Panc1 (cell line): ENCODE data around the gene LPIN1. TPM values are rescaled to one million over a fixed set of nuclear protein-coding genes. Genes with fewer than 3 reads are reported as not detected.
A peak's percentile ranks its signal among the peaks of the same experiment; 100 is the strongest.

ENCODE experiments used
- ATAC-seq: fragments of 200-7000 bp; cut with Tn5 transposase; 2 replicates; pipeline ENCODE4 v1.9.1; 2020; ENCODE audit warnings: mild to moderate bottlenecking, moderate library complexity
- BruUV-seq: library from RNA; stranded (reverse); fragments of 400-500 nt; replicated peaks from 2 replicates; lab custom pipeline; 2021; lab: Mats Ljungman, UMichigan
- CTCF ChIA-PET: fragments of 300-600 bp; sonication (Branson Sonifier 250); formaldehyde crosslinking; loops from one replicate; lab custom pipeline; 2022; ENCODE audit warnings: antibody characterized with exemption; lab: Charles Lee
- POLR2A ChIA-PET: fragments of 300-600 bp; sonication (Branson Sonifier 250); formaldehyde crosslinking; loops from one replicate; lab custom pipeline; 2022; ENCODE audit warnings: antibody characterized with exemption; lab: Charles Lee
- DNase-seq: peaks from one replicate; pipeline ENCODE4 v3.0.0-alpha.2; 2010; ENCODE audit warnings: low read depth, low spot score
- H3K27ac ChIP-seq: 2 replicates; pipeline ENCODE4 v1.5.1; 2011; ENCODE audit warnings: mild to moderate bottlenecking, low read length, inconsistent platforms
- H3K27me3 ChIP-seq: fragments of 200-500 bp; sonication (Bioruptor generic); 2 replicates; pipeline ENCODE4 v1.6.0; 2014; ENCODE audit warnings: low read length, inconsistent platforms; ENCODE audit not compliant: control insufficient read depth, insufficient read depth
- H3K36me3 ChIP-seq: fragments of 200-500 bp; sonication (Bioruptor generic); 2 replicates; pipeline ENCODE4 v1.5.1; 2014; ENCODE audit warnings: inconsistent platforms, mild to moderate bottlenecking, low read length, moderate library complexity; ENCODE audit not compliant: control insufficient read depth, insufficient read depth
- H3K4me1 ChIP-seq: 2 replicates; pipeline ENCODE4 v1.5.1; 2011; ENCODE audit warnings: inconsistent platforms, mild to moderate bottlenecking, low read length, moderate library complexity; ENCODE audit not compliant: control insufficient read depth, insufficient read depth
- H3K4me3 ChIP-seq, 2 experiments: 2 replicates each; pipeline ENCODE4 v1.5.1; 2011 to 2012; ENCODE audit warnings: low read depth in 2 of 2, low read length in 2 of 2, mild to moderate bottlenecking in 2 of 2, inconsistent platforms in 1 of 2, moderate library complexity in 1 of 2
- H3K9me3 ChIP-seq: fragments of 200-500 bp; sonication (Bioruptor generic); 2 replicates; pipeline ENCODE4 v1.5.1; 2014; ENCODE audit warnings: low read depth, mild to moderate bottlenecking, inconsistent platforms, low read length, moderate library complexity; ENCODE audit not compliant: control insufficient read depth, insufficient read depth
- POLR2AphosphoS5 ChIP-seq: IDR thresholded peaks from 2 replicates; pipeline ENCODE4 v1.6.1; 2012; ENCODE audit warnings: mild to moderate bottlenecking, low read depth, low read length, moderate library complexity
- SIN3A ChIP-seq: IDR thresholded peaks from 2 replicates; pipeline ENCODE4 v1.6.1; 2012; ENCODE audit warnings: low read depth, mild to moderate bottlenecking, low read length, moderate library complexity, borderline replicate concordance; ENCODE audit not compliant: insufficient read depth
- TCF7L2 ChIP-seq: IDR thresholded peaks from 2 replicates; pipeline ENCODE4 v1.6.1; 2011; ENCODE audit warnings: mild to moderate bottlenecking, low read depth, low read length, inconsistent platforms
- in situ Hi-C: cut with HindIII; loops from 2 replicates; pipeline ENCODE4 v1.10.0; 2016; ENCODE audit warnings: low sequenced_read_pairs, low pct_unique_long_range_greater_than_20kb
- intact Hi-C: fragments of 100-400 bp; cut with micrococcal nuclease; formaldehyde crosslinking; loops from one replicate; pipeline ENCODE4 v1.10.0; 2022; ENCODE audit not compliant: unreplicated experiment
- total RNA-seq: library from RNA; stranded (reverse); gene quantifications from one replicate; pipeline ENCODE4 v1.2.1, GENCODE V29; 2021; ENCODE audit not compliant: unreplicated experiment
- TF ChIP-seq, protein P1 (sequence below): fragments of 450-650 bp; IDR thresholded peaks from 2 replicates; pipeline ENCODE4 v1.5.1; 2017; ENCODE audit warnings: mild to moderate bottlenecking
- TF ChIP-seq, protein P2 (sequence below), 2 experiments: IDR thresholded peaks; 2 replicates each; pipeline ENCODE4 v1.6.1; 2011 to 2012; ENCODE audit warnings: low read depth in 2 of 2, control low read depth in 1 of 2, low read length in 1 of 2, mild to moderate bottlenecking in 1 of 2, moderate library complexity in 1 of 2; ENCODE audit not compliant: insufficient read depth in 1 of 2

The LPIN1 gene
- total RNA-seq, 1 experiment from 2014 or later, result 51.8 TPM

DNA sequence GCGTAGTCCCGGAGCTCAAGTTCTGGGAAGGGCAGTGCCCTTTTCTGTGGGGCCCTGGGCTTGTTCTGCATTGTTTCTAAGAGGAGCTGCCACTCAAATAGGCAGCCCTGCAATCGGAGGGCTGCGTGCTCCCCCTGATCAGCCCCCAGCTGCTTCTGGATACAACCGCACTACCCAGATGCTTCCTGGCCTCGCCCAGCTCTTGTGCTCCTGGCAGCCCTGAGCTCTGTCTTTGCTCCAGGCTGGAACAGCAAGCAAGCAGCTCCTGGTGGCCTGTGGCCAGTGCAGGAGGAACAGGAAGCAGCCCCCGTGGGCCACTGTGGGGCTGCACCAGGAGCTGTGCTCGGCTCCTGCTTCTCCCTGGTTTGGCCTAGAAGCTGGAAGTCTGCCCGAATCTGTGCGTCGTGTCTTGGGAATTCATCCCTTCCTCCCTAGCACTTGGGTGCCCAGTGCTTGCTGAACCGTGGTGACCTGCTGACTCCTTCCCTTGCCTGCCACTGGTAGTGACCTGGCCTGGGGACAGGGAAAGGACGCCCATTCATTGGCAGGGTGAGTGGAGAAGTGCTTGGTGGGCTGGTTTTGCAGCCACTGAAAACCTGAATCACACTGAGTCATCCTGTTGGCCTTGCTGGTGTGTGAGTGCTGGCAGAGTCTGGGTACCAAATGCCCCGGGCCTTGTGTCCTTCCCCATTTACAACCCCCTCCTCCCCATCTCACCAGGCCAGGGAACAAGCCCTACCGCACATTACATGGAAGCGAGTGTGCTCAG is 49.1 kb upstream of the LPIN1 start:
- no peaks in the 10 kb centered on the region for H3K9me3 ChIP-seq
- H3K4me3 ChIP-seq, result peak overlapping the region in 1 of 2 experiments; percentile 5; a peak in 1 of 4 replicates
- in situ Hi-C loops (no loop called here), intact Hi-C loops (no loop called here)
- ChIA-PET CTCF (interaction anchor here (1.5 kb wide), 1 partner anchor 9 kb away, joined by 6 read pairs; no protein-coding TSS in a partner anchor), POLR2A (interaction anchor here (0.6 kb wide), 1 partner anchor 294 kb away, joined by 7 read pairs; no protein-coding TSS in a partner anchor)
- H3K4me1 ChIP-seq, result peaks cover 32% of the 10 kb centered on the region
- no peaks in the 10 kb centered on the region for H3K36me3 ChIP-seq
- DNase-seq, result peak; percentile 94
- TF ChIP-seq, protein P1, sequence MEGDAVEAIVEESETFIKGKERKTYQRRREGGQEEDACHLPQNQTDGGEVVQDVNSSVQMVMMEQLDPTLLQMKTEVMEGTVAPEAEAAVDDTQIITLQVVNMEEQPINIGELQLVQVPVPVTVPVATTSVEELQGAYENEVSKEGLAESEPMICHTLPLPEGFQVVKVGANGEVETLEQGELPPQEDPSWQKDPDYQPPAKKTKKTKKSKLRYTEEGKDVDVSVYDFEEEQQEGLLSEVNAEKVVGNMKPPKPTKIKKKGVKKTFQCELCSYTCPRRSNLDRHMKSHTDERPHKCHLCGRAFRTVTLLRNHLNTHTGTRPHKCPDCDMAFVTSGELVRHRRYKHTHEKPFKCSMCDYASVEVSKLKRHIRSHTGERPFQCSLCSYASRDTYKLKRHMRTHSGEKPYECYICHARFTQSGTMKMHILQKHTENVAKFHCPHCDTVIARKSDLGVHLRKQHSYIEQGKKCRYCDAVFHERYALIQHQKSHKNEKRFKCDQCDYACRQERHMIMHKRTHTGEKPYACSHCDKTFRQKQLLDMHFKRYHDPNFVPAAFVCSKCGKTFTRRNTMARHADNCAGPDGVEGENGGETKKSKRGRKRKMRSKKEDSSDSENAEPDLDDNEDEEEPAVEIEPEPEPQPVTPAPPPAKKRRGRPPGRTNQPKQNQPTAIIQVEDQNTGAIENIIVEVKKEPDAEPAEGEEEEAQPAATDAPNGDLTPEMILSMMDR, result no peak
- TF ChIP-seq, protein P2, sequence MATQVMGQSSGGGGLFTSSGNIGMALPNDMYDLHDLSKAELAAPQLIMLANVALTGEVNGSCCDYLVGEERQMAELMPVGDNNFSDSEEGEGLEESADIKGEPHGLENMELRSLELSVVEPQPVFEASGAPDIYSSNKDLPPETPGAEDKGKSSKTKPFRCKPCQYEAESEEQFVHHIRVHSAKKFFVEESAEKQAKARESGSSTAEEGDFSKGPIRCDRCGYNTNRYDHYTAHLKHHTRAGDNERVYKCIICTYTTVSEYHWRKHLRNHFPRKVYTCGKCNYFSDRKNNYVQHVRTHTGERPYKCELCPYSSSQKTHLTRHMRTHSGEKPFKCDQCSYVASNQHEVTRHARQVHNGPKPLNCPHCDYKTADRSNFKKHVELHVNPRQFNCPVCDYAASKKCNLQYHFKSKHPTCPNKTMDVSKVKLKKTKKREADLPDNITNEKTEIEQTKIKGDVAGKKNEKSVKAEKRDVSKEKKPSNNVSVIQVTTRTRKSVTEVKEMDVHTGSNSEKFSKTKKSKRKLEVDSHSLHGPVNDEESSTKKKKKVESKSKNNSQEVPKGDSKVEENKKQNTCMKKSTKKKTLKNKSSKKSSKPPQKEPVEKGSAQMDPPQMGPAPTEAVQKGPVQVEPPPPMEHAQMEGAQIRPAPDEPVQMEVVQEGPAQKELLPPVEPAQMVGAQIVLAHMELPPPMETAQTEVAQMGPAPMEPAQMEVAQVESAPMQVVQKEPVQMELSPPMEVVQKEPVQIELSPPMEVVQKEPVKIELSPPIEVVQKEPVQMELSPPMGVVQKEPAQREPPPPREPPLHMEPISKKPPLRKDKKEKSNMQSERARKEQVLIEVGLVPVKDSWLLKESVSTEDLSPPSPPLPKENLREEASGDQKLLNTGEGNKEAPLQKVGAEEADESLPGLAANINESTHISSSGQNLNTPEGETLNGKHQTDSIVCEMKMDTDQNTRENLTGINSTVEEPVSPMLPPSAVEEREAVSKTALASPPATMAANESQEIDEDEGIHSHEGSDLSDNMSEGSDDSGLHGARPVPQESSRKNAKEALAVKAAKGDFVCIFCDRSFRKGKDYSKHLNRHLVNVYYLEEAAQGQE (IDR thresholded peaks at IDR 0.05; ENCODE audit: insufficient read depth in 1 of 2, low read depth in 2 of 2, low read length in 1 of 2), result no peak
- TF ChIP-seq TCF7L2 (no peak), POLR2AphosphoS5 (peak; percentile 56; the same call in 1 of the 2 replicates), SIN3A (no peak)
- H3K27me3 ChIP-seq, result no peaks in the 10 kb centered on the region
- peak overlapping the region; percentile 82 for H3K27ac ChIP-seq
- no TSS peak for BruUV-seq
- peak; percentile 89 for ATAC-seq

DNA sequence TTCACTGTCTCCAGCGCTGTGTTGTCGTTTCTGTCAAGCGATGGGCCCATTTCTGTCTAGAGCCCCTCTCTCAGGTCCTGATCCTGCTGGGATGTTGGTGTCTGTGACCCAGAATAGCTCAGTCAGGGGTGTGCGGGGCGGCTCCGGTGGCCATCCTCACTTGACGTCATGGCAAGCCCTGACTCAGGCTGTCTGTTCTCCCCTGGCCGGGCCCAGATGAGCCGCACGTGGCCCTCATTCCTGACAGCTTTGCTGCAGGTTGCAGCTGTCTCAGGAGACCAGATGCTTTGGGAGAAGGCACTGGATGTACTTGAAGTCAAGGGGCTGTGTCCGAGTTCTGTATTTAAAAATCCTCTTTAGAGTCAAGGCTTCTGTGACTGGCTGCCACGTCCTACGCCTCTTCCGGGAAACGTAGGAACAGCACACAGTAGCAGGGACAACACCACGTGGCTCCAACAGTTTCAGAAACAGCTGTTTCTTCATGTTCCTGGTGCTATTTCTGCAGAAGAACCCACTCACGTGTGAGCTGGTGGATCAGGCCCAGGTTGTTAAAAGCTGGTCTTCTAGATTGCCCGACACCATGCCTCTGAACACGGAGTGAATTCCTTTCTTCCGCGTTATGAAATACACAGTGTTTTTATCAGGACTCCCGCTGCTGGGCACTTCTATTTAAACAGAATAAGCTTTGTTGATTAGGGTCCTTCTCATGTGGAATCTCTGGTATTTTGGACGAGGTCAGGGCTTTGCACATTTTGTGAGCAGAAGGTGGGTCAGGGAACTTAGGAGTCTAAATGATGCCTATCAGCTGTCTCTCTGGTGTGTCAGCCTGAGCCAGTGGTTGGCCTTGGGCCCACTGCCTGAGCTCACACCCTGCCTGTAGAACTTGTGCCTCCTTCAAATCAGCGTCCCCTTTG is 48.2 kb upstream of the LPIN1 start:
- no peaks in the 10 kb centered on the region for H3K36me3 ChIP-seq
- in situ Hi-C loops (no loop called here), intact Hi-C loops (no loop called here)
- POLR2A ChIA-PET, result no interaction called here
- DNase-seq (no peak), ATAC-seq (peak; percentile 28)
- H3K9me3 ChIP-seq, result no peaks in the 10 kb centered on the region
- H3K4me3 ChIP-seq, result no peak overlapping the region
- TF ChIP-seq TCF7L2, result no peak
- no peak for TF ChIP-seq SIN3A
- TF ChIP-seq POLR2AphosphoS5, result no peak
- TF ChIP-seq, protein P1, result no peak
- TF ChIP-seq, protein P2 (IDR thresholded peaks at IDR 0.05; ENCODE audit: insufficient read depth in 1 of 2, low read depth in 2 of 2, low read length in 1 of 2), result no peak
- BruUV-seq, result no TSS peak
- no peaks in the 10 kb centered on the region for H3K27me3 ChIP-seq
- peaks cover 25% of the 10 kb centered on the region for H3K4me1 ChIP-seq
- H3K27ac ChIP-seq, result peak overlapping the region; percentile 82
- CTCF ChIA-PET, result interaction anchor here (0.5 to 0.9 kb wide), 3 partner anchors 11 to 46 kb away, joined by 3 to 13 read pairs (median 4); no protein-coding TSS in a partner anchor
